Stimulated activated effector memory CD8-positive, alpha-beta T cell treated with anti-CD3 and anti-CD28 coated beads, Interleukin-12 subunit alpha, Interleukin-12 subunit beta, amount 100 ng/mL, for 72 hours (primary cell): ENCODE measurements around the gene DKK3.
"Not testable (repeated sequence)": the region's sequence is repeated elsewhere in the genome, so short reads cannot be mapped to it uniquely, and the experiment has no call there.

Source experiments
- ATAC-seq: fragments of 150-1000 bp; cut with Tn5 transposase; 2 replicates; pipeline ENCODE4 v1.10.0; 2021
- DNase-seq, 2 donors: peaks; one replicate each; pipeline ENCODE4 v3.0.0; 2021 to 2022; ENCODE audit warnings: low spot score in 2 of 2
- H3K27ac Mint-ChIP-seq: one replicate; pipeline ENCODE4 v1.8.0; 2022; ENCODE audit warnings: mild to moderate bottlenecking, mixed read lengths
- H3K36me3 Mint-ChIP-seq: one replicate; pipeline ENCODE4 v1.8.0; 2022; ENCODE audit warnings: mild to moderate bottlenecking, mixed read lengths
- H3K4me1 Mint-ChIP-seq: one replicate; pipeline ENCODE4 v1.8.0; 2022; ENCODE audit warnings: mixed read lengths
- H3K4me3 Mint-ChIP-seq: one replicate; pipeline ENCODE4 v1.8.0; 2022; ENCODE audit warnings: mild to moderate bottlenecking, mixed read lengths
- H3K9me3 Mint-ChIP-seq: one replicate; pipeline ENCODE4 v1.8.0; 2022; ENCODE audit warnings: mixed read lengths

Gene DKK3

DNA sequence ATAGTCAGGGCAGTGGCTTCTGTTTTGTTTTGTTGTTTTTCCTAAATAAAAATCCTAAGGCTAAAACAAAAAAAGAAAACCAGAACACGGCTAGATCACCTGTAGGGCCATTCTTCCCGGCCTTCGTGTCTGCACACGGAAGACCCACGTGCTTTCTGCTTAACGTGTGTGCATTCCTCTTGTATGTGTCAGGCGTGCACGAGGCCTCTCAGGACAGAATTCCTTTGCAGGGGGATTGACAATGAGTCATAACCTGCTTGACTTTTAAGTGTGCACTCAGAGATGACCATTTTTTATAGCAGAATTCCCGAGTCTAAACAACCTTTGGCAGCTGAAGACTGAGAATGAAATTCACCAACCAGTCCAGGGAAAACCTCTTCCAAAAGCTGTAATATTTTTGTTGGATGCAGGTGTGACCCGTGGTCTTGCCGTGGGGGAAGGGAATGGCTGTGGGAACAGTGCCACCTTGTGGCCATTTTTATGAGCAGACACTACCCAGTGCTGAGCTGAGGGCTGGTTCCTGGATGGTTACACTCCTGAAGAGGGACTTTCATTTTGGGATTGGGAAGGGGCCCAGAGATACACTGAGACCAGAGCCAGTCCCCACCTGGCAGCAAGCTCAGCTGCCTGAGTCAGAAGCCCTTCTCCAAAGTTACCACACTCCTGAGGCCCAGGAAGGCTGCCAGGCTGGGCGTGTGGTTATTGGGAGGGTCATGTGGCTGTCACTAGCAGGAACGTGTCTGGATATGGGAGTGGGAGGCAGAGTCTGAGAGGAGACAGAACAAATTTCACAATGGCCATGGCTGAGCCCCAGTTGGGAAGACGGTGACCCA, 35.7 kb upstream of the DKK3 start:
- H3K27ac Mint-ChIP-seq = no peak overlapping the region
- H3K9me3 Mint-ChIP-seq = no peaks in the 10 kb centered on the region

DNA sequence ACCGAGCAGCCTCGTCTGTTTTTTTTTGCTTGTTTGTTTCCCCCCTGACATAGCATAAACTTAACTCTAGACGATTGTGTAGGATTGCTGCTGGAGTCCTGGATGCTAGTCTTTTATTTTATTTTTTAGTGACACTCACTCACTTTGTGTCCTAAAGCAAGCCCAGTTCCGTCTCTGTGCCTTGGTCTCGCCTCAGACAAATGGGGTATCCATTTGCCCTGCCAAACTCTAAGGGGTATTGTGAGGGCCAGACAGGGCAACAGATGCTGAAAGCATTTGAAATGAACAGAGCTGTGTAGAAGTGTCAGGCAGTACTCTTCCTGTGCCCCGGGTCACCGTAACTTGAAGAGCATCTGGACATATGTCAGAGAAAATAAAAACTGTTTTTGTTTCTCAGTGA, 34.8 kb upstream of the DKK3 start:
- H3K4me3 Mint-ChIP-seq = no peak overlapping the region
- ATAC-seq (no peak), DNase-seq (no peak)
- H3K9me3 Mint-ChIP-seq = no peaks in the 10 kb centered on the region
- H3K4me1 Mint-ChIP-seq = peaks cover 20% of the 10 kb centered on the region
- H3K27ac Mint-ChIP-seq = no peak overlapping the region
- no peaks in the 10 kb centered on the region for H3K36me3 Mint-ChIP-seq

More for the DNA sequence above, 35.7 kb upstream of the DKK3 start:
- peak; percentile 71 for ATAC-seq
- Mint-ChIP-seq H3K36me3 (no peaks in the 10 kb centered on the region), H3K4me3 (no peak overlapping the region), H3K4me1 (peaks cover 20% of the 10 kb centered on the region)
- peak; percentile 57 to 82 for DNase-seq

DNA sequence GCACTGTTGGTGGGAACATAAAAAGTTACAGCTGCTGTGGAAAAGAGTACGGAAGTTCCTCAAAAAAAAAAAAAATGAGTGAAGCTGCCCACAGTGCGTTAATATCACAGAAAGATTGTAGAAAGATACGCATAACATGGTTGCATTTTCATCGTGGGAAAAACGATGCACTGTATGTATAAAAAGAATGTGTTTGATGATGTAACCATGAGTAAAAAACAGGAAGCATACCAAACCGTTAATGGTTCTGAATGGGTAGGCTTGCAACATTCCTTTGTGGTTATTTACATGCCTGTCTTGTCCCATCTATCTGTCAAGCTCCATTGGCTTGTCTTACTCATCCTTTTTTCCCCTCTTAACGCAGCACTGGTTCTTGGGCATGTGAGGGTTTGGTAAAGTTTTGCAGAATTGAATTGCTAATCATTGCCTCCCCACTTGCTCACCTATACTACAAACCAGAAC, 33.8 kb upstream of the DKK3 start:
- H3K36me3 Mint-ChIP-seq = no peaks in the 10 kb centered on the region
- H3K27ac Mint-ChIP-seq = no peak overlapping the region
- H3K4me3 Mint-ChIP-seq = no peak overlapping the region
- DNase-seq = no peak
- H3K9me3 Mint-ChIP-seq = no peaks in the 10 kb centered on the region
- H3K4me1 Mint-ChIP-seq = peaks cover 14% of the 10 kb centered on the region
- ATAC-seq = no peak

DNA sequence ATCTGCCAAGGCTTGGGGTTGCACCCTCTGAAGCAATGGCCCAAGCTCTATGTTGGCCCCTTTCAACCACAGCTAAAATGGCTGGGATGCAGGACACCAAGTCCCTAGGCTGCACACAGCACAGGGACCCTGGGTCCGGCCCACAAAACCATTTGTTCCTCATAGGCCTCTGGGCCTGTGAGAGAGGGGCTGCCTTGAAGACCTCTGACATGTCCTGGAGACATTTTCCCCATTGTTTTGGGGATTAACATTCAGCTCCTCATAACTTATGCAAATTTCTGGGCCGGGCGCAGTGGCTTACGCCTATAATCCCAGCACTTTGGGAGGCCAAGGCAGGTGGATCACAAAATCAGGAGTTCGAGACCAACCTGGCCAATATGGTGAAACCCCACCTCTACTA, 32.3 kb upstream of the DKK3 start:
- not testable (repeated sequence) for DNase-seq, ATAC-seq, H3K9me3 Mint-ChIP-seq, H3K27ac Mint-ChIP-seq, H3K36me3 Mint-ChIP-seq, H3K4me3 Mint-ChIP-seq
- peaks cover 10% of the 10 kb centered on the region for H3K4me1 Mint-ChIP-seq

DNA sequence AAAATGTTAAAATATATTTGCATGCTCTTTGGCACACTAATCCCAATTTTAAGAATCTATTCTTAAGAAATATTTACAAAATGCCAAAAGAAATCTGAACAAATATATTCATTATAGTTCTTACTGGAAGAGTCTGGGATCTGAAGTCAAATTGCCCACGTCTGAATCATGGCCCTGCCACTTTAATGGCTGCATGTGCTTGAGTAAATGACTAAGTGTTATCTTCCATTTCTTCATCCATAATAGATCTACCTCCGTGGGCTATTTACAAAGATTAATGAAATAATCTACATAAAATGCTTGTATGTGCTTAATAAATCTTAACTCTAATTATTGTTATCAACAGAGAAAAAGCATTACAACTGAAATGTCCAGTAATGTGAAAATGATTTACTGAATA, 24.5 kb upstream of the DKK3 start:
- DNase-seq = no peak
- no peak overlapping the region for H3K27ac Mint-ChIP-seq
- ATAC-seq = no peak
- H3K4me3 Mint-ChIP-seq = no peak overlapping the region
- no peaks in the 10 kb centered on the region for H3K4me1 Mint-ChIP-seq
- no peaks in the 10 kb centered on the region for H3K9me3 Mint-ChIP-seq
- H3K36me3 Mint-ChIP-seq = no peaks in the 10 kb centered on the region

DNA sequence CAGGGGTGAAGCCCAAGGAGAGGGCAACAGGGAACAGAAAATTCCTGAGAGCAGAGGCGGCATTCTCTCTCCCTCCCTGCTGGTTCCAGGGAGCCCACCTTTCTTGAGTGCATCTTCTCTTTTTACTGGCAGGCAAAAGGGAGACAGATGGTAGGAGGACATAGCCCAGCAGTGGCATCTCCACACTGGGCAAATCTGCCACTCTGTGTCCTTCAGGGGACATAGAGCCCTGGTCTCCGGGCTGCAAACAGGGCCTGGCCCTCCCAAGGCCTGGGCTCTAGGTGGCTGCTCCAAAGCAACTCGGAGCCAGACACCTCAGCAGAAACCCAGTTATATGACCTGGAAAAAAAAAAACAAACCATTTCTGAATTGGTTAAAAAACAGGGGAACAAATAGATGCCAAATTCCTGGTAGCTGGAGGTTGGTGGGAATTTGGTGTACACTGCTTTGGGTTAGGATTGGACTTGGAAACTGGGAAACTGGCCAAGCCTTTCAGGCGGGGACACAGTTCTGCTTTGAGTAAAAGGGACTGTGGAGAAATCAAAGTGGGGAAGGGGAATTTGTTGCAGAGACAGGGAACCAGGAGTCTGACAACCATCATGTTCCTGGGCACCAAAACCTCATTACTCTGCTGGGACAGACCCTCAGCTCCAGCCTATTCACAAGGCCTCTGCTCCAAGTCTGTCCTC, 23.6 kb upstream of the DKK3 start:
- Mint-ChIP-seq H3K27ac (no peak overlapping the region), H3K4me1 (no peaks in the 10 kb centered on the region), H3K36me3 (no peaks in the 10 kb centered on the region), H3K9me3 (no peaks in the 10 kb centered on the region), H3K4me3 (no peak overlapping the region)
- DNase-seq = no peak
- no peak for ATAC-seq

DNA sequence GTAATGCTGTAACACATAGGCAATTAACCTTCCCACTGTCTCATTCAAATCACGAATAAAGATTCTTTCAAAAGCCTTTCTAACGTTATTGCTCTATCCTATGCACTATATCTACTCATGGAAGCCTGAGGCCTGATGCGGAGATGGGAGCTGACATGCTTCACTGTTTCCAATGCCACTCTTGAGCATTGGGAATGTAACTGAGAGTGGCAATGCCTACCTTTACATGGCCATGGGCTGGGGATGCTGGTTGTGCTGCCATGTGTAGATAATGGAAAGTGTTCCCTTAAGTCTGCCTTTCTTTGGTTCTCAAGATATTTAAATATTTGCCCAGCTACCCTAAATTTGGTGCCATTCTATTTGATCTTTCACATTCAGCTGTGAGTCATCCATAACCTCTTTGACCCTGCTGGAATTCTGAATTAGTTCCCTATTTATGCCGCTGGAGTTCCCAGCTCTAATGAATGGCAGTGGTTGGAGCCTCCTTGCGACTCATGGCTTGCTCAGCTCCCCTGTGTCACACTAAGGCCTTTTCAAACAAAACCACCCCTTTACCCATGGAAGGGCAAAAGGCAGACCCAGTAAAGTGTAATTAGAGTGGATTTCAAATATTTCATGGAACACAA, 21.4 kb upstream of the DKK3 start:
- H3K27ac Mint-ChIP-seq = no peak overlapping the region
- ATAC-seq = no peak
- no peaks in the 10 kb centered on the region for H3K9me3 Mint-ChIP-seq
- no peaks in the 10 kb centered on the region for H3K4me1 Mint-ChIP-seq
- no peaks in the 10 kb centered on the region for H3K36me3 Mint-ChIP-seq
- DNase-seq = no peak
- no peak overlapping the region for H3K4me3 Mint-ChIP-seq

DNA sequence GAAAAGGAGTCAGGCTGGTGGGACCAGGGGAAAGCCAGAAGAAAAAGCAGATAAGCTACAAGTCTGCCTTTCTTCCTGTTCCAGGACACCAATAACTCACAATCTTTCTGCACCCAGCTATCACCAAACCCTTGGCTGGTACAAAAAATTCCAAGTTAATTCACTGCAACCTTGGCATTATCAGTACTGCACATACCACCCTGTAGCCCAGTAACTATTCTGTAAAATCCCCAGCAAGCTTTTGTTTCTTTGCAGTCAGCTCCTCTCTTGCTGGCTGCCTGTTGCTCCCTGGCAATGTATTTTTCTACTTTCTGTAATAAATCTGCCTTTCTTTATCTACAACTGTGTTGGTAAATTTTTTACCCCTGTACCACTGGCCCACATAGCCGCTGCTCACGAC, 20.7 kb upstream of the DKK3 start:
- no peak for ATAC-seq
- no peaks in the 10 kb centered on the region for H3K4me1 Mint-ChIP-seq
- no peak overlapping the region for H3K27ac Mint-ChIP-seq
- no peak overlapping the region for H3K4me3 Mint-ChIP-seq
- H3K9me3 Mint-ChIP-seq = peaks cover 3% of the 10 kb centered on the region
- DNase-seq = no peak
- no peaks in the 10 kb centered on the region for H3K36me3 Mint-ChIP-seq

DNA sequence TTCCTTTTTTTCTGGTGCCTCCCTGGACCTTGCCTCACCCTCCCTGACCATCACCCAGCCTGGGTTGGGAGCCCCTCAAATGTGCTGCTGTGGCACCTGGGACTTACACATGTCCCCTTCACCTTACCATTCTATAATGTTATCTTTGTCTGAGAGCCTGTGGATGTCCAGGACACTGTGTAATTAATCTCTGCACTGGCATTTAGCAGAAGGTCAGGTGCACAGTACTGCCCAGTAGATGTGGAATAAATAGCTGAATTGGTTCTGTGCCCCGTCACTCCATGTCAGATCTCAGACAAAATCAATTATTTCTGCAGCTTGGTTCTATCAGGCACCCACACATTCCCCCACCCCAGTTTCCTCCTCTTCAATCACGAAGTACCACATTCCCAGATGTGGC, 19.9 kb upstream of the DKK3 start:
- DNase-seq = no peak
- H3K4me3 Mint-ChIP-seq = no peak overlapping the region
- ATAC-seq = no peak
- no peaks in the 10 kb centered on the region for H3K36me3 Mint-ChIP-seq
- no peak overlapping the region for H3K27ac Mint-ChIP-seq
- no peaks in the 10 kb centered on the region for H3K4me1 Mint-ChIP-seq
- peaks cover 3% of the 10 kb centered on the region for H3K9me3 Mint-ChIP-seq

DNA sequence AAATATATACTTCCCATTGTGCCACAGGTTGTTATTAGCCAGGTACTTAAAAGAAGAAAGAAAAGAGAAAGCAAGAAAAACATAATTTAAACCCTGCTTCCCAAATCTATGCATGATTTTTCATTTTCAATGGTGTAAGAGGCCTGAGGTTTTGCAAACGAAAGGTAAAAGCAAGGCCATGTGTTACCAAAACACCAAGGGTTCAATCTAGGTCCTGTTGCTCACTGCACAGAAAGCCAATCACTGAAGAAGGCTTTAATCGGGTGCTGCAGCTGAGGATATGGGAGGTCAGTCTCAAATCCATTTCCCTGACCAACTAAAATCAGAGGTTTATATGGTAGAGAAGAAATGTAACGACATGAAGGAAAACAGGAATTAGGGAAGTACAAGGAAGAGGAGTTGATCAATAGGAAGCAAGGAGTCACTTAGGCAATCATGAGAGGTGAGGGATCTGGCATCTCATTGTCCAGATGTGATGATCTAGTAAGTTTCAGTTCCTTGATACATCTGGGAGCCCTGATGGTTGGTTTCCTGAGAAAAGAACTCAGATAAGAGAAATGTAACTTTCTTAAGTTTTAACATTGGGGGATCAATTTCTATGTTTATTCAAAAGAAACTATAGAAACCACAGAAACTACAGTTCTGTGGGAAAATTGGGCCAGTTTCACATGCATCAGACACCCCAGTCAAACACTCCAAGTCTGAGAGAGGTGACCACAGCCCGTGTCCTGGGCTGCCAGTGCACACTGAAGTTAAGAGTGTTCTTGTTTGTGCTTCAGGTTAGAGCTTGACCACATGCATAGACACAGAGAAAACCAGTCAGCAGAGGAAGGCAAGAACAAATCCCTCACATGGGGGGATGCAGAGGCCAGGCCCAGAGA, 18.1 kb upstream of the DKK3 start:
- ATAC-seq (peak; percentile 8), DNase-seq (no peak)
- H3K9me3 Mint-ChIP-seq = peaks cover 3% of the 10 kb centered on the region
- H3K4me1 Mint-ChIP-seq = no peaks in the 10 kb centered on the region
- H3K36me3 Mint-ChIP-seq = no peaks in the 10 kb centered on the region
- no peak overlapping the region for H3K4me3 Mint-ChIP-seq
- no peak overlapping the region for H3K27ac Mint-ChIP-seq

DNA sequence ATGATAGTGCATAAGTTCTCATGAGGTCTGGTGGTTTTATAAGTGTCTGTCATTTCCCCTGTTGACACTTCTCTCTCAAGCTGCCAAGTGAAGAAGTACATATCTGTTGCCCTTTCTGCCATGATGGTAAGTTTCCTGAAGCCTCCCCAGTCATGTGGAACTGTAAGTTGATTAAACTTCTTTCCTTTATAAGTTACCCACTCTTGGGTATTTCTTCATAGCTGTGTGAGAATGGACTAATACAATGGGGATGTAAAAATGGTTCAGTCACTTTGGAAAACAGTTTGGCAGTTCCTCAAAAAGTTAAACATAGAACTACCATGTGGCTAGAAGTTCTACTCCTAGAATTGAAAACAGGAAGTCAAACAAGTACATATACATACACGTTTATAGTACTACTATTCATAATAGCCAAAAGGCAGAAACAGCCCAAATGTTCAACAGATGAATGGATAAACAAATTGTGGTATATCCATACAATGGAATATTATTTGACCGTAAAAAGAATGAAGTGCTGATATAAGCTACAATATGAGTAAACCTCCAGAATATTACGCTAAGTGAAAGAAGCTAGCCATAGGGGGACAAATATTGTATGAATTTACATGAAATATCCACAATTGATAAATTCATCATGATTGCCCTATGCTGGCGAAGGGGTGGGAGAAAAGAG, 16.0 kb upstream of the DKK3 start:
- H3K36me3 Mint-ChIP-seq = no peaks in the 10 kb centered on the region
- no peak overlapping the region for H3K4me3 Mint-ChIP-seq
- H3K27ac Mint-ChIP-seq = no peak overlapping the region
- H3K4me1 Mint-ChIP-seq = no peaks in the 10 kb centered on the region
- ATAC-seq (no peak), DNase-seq (no peak)
- H3K9me3 Mint-ChIP-seq = peaks cover 3% of the 10 kb centered on the region

DNA sequence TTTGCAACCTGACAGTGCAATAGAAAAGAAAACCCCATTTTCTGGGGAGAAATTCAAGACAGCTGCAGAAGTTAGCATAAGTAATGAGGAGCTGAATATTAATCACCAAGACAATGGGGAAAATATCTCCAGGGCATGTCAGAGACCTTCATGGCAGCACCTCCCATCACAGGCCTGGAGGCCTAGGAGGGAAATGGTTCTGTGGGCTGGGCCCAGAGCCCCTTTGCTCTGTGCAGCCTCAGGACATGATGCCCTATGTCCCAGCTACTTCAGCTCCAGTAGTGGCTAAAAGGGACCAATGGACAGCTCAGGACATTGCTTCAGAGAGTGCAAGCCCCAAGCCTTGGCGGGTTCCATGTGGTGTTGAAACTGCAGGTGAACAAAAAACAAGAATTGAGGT, 14.6 kb upstream of the DKK3 start:
- no peaks in the 10 kb centered on the region for H3K36me3 Mint-ChIP-seq
- peaks cover 3% of the 10 kb centered on the region for H3K9me3 Mint-ChIP-seq
- no peak overlapping the region for H3K4me3 Mint-ChIP-seq
- no peaks in the 10 kb centered on the region for H3K4me1 Mint-ChIP-seq
- H3K27ac Mint-ChIP-seq = no peak overlapping the region
- DNase-seq = no peak
- ATAC-seq = no peak

DNA sequence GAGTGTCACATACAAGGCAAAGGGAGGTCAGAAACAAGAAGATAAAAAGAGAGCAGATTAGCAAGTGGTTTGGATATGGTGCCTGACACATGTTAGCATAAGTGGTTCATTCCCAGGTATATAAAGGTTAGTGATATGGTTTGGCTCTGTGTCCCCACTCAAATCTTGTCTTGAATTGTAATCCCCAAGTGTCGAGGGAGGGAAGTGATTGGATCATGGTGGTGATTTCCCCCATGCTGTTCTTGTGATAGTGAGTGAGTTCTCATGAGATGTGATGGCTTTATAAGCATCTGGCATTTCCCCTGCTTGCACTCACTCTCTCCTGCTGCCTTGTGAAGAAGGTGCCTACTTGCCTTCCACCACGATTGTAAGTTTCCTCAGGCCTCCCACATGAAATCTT, 12.1 kb upstream of the DKK3 start:
- ATAC-seq = no peak
- Mint-ChIP-seq H3K36me3 (no peaks in the 10 kb centered on the region), H3K27ac (no peak overlapping the region), H3K9me3 (peaks cover 3% of the 10 kb centered on the region), H3K4me3 (no peak overlapping the region), H3K4me1 (no peaks in the 10 kb centered on the region)
- DNase-seq = no peak

DNA sequence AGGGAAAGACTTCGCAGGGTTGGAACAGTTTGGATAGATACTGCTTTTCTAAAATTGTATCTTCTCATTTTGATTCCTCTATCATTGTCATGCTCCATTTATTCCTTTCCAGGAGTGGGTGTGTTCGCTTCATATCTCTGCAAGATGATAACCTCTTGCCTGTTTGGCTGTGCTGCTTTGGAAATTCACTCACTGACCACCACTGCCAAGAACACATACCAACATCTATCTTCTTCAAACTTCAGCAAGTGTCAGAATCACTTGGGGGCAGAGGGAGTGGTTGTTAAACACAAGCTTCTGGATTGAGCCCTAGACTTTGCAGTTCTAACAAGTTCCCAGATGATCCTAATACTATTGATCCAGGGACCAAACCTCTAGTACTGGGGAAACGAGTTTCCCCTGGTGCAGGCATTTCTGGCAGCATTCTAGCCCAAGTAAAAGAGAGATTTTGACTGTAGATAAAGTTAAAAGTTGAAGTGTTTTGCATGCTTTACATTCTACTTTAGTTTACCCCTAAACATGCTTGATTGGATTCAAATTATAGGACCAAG, 11.5 kb upstream of the DKK3 start:
- Mint-ChIP-seq H3K4me3 (no peak overlapping the region), H3K9me3 (peaks cover 3% of the 10 kb centered on the region), H3K4me1 (no peaks in the 10 kb centered on the region), H3K27ac (no peak overlapping the region), H3K36me3 (no peaks in the 10 kb centered on the region)
- DNase-seq (no peak), ATAC-seq (no peak)
